ENCODE data around the gene CDCA3. TPM values are rescaled to one million over a fixed set of nuclear protein-coding genes. Genes with fewer than 3 reads are reported as not detected.
"Not testable (repeated sequence)": the region's sequence is repeated elsewhere in the genome, so short reads cannot be mapped to it uniquely, and the experiment has no call there.

The CDCA3 gene
- total RNA-seq, 1 donor from 2014 or later: 3.2 TPM

- H3K4me3 Mint-ChIP-seq (ENCODE audit: unreplicated experiment): peak overlapping the region; percentile 90
- H3K9me3 Mint-ChIP-seq (ENCODE audit: unreplicated experiment): no peaks in the 10 kb centered on the region
- peaks cover 21% of the 10 kb centered on the region for H3K36me3 ChIP-seq (ENCODE audit: insufficient read depth, low read length)
- no peaks in the 10 kb centered on the region for H3K27me3 ChIP-seq (ENCODE audit: insufficient read depth, low read length)
- H4K20me1 ChIP-seq (ENCODE audit: insufficient read depth, low read length): peaks cover 49% of the 10 kb centered on the region
- DNase-seq (ENCODE audit: low read depth): no peak
- H3K27me3 Mint-ChIP-seq (ENCODE audit: low read depth, unreplicated experiment): no peaks in the 10 kb centered on the region
- no peak overlapping the region for H2AFZ ChIP-seq (ENCODE audit: low read depth, low read length)
- H3K27ac Mint-ChIP-seq (ENCODE audit: unreplicated experiment): peak overlapping the region; percentile 69
- H3K4me3 ChIP-seq (ENCODE audit: insufficient read depth, low read depth, low read length): peak overlapping the region; percentile 70
- H3K4me2 ChIP-seq (ENCODE audit: low read length): peak overlapping the region; percentile 97
- peaks cover 23% of the 10 kb centered on the region for H3K4me1 Mint-ChIP-seq (ENCODE audit: low read depth, unreplicated experiment)
- peaks cover 37% of the 10 kb centered on the region for H3K4me1 ChIP-seq (ENCODE audit: insufficient read depth, low read length)
- H3K27ac ChIP-seq (ENCODE audit: low read depth, low read length): no peak overlapping the region
- TF ChIP-seq EZH2 (IDR thresholded peaks at IDR 0.05; ENCODE audit: insufficient read depth, low read length): no peak
- TF ChIP-seq, protein P1, sequence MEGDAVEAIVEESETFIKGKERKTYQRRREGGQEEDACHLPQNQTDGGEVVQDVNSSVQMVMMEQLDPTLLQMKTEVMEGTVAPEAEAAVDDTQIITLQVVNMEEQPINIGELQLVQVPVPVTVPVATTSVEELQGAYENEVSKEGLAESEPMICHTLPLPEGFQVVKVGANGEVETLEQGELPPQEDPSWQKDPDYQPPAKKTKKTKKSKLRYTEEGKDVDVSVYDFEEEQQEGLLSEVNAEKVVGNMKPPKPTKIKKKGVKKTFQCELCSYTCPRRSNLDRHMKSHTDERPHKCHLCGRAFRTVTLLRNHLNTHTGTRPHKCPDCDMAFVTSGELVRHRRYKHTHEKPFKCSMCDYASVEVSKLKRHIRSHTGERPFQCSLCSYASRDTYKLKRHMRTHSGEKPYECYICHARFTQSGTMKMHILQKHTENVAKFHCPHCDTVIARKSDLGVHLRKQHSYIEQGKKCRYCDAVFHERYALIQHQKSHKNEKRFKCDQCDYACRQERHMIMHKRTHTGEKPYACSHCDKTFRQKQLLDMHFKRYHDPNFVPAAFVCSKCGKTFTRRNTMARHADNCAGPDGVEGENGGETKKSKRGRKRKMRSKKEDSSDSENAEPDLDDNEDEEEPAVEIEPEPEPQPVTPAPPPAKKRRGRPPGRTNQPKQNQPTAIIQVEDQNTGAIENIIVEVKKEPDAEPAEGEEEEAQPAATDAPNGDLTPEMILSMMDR (IDR thresholded peaks at IDR 0.05; ENCODE audit: insufficient read depth, low read depth, low read length): no peak
- peaks cover 21% of the 10 kb centered on the region for H3K36me3 Mint-ChIP-seq (ENCODE audit: low read depth, unreplicated experiment)
- H3K9ac ChIP-seq (ENCODE audit: low read length): peak overlapping the region; percentile 88
- FAIRE-seq: no peak
- H3K79me2 ChIP-seq (ENCODE audit: insufficient read depth, low read length): peaks cover 59% of the 10 kb centered on the region
- no peaks in the 10 kb centered on the region for H3K9me3 ChIP-seq (ENCODE audit: insufficient read depth, low read depth, low read length)
Observed at GRCh38 chr12:6871052-6871957, 20.2 kb upstream of the CDCA3 start.

- peak overlapping the region; percentile 41 for H3K27ac Mint-ChIP-seq (ENCODE audit: unreplicated experiment)
- H3K27me3 ChIP-seq (ENCODE audit: insufficient read depth, low read length); H2AFZ ChIP-seq (ENCODE audit: low read depth, low read length); FAIRE-seq; DNase-seq (ENCODE audit: low read depth); H3K4me2 ChIP-seq (ENCODE audit: low read length); H3K27me3 Mint-ChIP-seq (ENCODE audit: low read depth, unreplicated experiment); H3K9me3 Mint-ChIP-seq (ENCODE audit: unreplicated experiment); H3K4me3 ChIP-seq (ENCODE audit: insufficient read depth, low read depth, low read length); H3K27ac ChIP-seq (ENCODE audit: low read depth, low read length); H3K9me3 ChIP-seq (ENCODE audit: insufficient read depth, low read depth, low read length): not testable (repeated sequence)
- H3K9ac ChIP-seq (ENCODE audit: low read length): peak overlapping the region; percentile 30
- peaks cover 55% of the 10 kb centered on the region for H3K79me2 ChIP-seq (ENCODE audit: insufficient read depth, low read length)
- H4K20me1 ChIP-seq (ENCODE audit: insufficient read depth, low read length): peaks cover 49% of the 10 kb centered on the region
- peaks cover 37% of the 10 kb centered on the region for H3K4me1 ChIP-seq (ENCODE audit: insufficient read depth, low read length)
- H3K36me3 ChIP-seq (ENCODE audit: insufficient read depth, low read length): peaks cover 19% of the 10 kb centered on the region
- peaks cover 24% of the 10 kb centered on the region for H3K36me3 Mint-ChIP-seq (ENCODE audit: low read depth, unreplicated experiment)
- H3K4me1 Mint-ChIP-seq (ENCODE audit: low read depth, unreplicated experiment): peaks cover 23% of the 10 kb centered on the region
- peak overlapping the region; percentile 78 for H3K4me3 Mint-ChIP-seq (ENCODE audit: unreplicated experiment)
Observed at GRCh38 chr12:6870304-6870703, 19.2 kb upstream of the CDCA3 start.

GRCh38 chr12:6869049-6870021, 18.2 kb upstream of the CDCA3 start:
- Histone ChIP-seq H3K4me1 (ENCODE audit: insufficient read depth, low read length) (peaks cover 37% of the 10 kb centered on the region), H3K9me3 (ENCODE audit: insufficient read depth, low read depth, low read length) (no peaks in the 10 kb centered on the region), H3K79me2 (ENCODE audit: insufficient read depth, low read length) (peaks cover 55% of the 10 kb centered on the region), H3K27me3 (ENCODE audit: insufficient read depth, low read length) (no peaks in the 10 kb centered on the region), H3K9ac (ENCODE audit: low read length) (peak overlapping the region; percentile 92), H3K4me3 (ENCODE audit: insufficient read depth, low read depth, low read length) (peak overlapping the region; percentile 88), H4K20me1 (ENCODE audit: insufficient read depth, low read length) (peaks cover 49% of the 10 kb centered on the region), H3K4me2 (ENCODE audit: low read length) (peak overlapping the region; percentile 94), H3K36me3 (ENCODE audit: insufficient read depth, low read length) (peaks cover 24% of the 10 kb centered on the region), H3K27ac (ENCODE audit: low read depth, low read length) (no peak overlapping the region), H2AFZ (ENCODE audit: low read depth, low read length) (no peak overlapping the region)
- no peak for DNase-seq (ENCODE audit: low read depth)
- Mint-ChIP-seq H3K27ac (ENCODE audit: unreplicated experiment) (peak overlapping the region; percentile 86), H3K36me3 (ENCODE audit: low read depth, unreplicated experiment) (peaks cover 34% of the 10 kb centered on the region), H3K4me1 (ENCODE audit: low read depth, unreplicated experiment) (peaks cover 23% of the 10 kb centered on the region), H3K27me3 (ENCODE audit: low read depth, unreplicated experiment) (no peaks in the 10 kb centered on the region), H3K9me3 (ENCODE audit: unreplicated experiment) (no peaks in the 10 kb centered on the region), H3K4me3 (ENCODE audit: unreplicated experiment) (peak overlapping the region; percentile 96)
- FAIRE-seq: peak; percentile 17
- no peak for TF ChIP-seq EZH2 (IDR thresholded peaks at IDR 0.05; ENCODE audit: insufficient read depth, low read length)
- TF ChIP-seq, protein P1 (IDR thresholded peaks at IDR 0.05; ENCODE audit: insufficient read depth, low read depth, low read length): peak; percentile 84

All from astrocyte (in vitro differentiated cells and primary cell).